AML-193 (cell line): ENCODE measurements around the gene MYOM3.

Experiments used
- DNase-seq, 2 experiments: peaks; one replicate each; lab custom pipeline; 2025; lab: John Stamatoyannopoulos, UW

Gene MYOM3

DNA sequence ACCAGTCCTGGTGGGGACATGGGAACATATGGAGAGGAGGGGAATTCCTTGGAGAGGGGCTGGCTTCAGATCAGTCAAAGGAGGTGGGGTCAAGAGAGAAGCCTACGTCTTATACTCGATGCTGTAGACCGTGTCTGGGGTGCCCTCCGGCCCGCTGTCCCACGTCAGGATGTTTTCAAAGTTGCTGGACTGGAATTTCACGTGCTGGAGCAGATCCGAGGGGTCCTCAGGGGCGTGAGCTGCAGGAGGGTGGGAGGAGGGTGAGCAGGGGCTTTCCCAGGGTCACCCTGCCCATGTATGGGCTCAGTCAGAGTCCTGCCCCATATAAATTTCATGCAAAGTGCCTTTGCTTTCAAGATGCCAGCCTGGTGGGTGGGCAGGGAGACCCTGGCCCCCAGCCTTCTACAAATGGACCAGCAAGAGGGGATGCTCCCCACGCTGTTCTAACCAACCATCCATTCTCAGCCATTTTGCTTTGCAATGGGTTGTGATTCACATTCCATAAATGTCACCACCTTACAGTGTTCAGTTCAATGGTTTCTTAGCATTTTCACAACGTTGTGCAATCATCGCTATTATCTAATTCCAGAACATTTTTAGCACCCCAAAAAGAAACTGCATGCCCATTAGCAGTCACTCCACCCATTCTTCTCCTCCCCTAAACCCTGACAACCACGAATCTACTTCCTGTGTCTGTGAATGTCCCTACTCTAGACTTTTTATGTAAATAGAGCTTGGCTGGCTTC lies 26.7 kb upstream of the MYOM3 start:
- no peak for DNase-seq

DNA sequence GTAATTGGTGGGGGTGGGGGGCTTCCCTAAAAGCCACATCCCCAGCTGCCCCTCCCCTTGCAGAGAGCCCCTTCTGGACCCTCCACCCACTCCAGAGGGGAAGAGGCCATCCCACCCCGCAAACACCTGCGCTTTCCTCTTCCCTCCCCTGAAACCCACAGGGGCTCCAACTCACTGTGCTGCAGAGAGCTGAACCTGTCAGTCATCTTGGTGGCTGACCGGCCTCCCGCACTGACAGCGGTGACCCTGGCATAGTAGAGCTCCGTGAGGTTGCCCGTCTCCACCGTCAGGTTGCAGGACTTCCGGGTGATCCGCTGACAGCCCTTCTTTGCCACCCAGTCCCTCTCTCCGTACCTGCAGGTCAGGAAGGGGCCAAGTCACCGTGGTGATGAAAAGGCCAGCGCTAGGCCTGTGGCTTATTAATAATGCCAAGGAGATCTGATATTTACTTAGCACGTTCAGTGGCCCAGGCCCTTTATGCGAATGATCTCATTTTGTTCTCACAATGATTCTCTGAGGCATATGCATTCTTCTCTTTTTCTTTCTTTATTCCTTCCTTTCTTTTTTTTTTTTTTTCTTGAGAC lies 25.1 kb upstream of the MYOM3 start:
- no peak for DNase-seq

DNA sequence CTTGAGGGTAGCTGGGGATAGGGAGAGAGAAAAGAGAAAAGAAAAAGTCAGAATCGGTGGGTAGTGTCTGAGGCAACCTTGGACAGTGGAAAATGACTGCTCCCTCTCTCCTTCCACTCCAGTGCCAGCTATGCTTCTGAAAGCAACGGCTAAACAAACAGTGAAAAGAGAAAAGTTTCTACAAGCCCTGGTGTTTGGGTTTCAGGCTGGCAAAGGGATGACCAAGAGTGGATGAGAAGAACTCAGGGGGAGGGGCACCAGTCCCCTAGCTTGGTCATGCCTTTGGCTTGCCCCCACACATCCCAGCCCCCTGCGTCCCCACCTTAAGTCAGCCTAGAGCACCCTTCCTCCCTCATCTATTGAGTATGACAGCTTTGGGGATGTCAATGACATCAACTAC lies 22.4 kb upstream of the MYOM3 start:
- no peak for DNase-seq

DNA sequence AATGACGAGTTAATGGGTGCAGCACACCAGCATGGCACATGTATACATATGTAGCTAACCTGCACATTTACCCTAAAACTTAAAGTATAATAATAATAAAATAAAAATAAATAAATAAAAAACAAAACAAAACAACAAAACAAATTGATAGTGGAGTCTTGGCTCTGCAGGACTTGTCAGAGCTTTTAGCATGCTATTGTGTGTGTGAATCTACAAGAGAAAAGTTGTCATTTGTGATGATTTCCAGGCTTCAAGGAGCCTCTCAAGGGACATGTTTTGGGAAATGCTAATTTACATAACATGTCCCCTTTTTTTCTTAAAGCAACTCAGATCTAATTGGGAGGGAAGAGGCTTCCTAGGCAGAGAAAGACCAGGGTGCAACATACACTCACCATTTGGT lies 21.9 kb upstream of the MYOM3 start:
- DNase-seq = no peak

DNA sequence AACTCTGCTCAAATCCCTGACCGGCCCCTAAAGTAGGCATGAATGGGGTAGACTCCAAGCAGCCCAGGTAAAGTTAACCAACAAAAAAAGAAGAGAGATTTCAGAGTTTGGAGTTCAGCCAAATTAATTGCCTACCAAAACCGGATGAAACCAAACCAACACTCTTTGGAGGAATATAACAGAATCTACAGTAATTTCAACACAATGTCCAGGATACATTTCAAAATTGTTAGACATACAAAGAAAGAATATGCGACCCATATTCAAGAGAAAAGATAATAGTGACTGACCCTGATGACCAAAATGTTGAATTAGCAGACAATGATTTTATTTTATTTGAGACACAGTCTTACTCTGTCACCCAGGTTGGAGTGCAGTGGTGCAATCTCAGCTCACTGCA lies 18.4 kb upstream of the MYOM3 start:
- DNase-seq = no peak

DNA sequence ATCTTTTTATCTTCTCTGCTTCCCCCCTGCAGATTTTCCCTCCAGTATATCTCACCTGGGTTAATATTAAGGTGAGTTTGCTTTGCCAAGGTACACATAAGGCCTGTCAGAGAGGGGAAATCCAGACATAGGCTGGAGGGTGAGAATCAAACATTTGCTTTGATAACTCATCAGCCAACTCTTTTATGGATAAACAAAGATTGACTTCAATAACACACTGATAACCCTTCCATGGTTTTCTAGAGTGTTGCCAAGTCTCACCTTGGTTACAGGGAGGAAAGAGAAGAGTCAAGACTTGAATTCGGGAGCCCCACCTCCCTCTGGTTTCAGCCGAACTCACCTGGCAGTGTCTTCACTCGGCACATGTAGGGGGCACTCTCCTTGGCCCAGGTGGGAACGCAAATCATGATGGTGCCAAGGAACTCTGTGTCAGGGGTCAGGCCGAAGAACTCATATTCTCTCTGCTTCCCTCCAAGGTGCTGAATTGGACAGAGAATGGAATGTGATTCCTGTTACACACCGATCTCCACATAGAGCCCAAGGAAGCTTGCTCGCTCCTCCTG lies 15.9 kb upstream of the MYOM3 start:
- no peak for DNase-seq

DNA sequence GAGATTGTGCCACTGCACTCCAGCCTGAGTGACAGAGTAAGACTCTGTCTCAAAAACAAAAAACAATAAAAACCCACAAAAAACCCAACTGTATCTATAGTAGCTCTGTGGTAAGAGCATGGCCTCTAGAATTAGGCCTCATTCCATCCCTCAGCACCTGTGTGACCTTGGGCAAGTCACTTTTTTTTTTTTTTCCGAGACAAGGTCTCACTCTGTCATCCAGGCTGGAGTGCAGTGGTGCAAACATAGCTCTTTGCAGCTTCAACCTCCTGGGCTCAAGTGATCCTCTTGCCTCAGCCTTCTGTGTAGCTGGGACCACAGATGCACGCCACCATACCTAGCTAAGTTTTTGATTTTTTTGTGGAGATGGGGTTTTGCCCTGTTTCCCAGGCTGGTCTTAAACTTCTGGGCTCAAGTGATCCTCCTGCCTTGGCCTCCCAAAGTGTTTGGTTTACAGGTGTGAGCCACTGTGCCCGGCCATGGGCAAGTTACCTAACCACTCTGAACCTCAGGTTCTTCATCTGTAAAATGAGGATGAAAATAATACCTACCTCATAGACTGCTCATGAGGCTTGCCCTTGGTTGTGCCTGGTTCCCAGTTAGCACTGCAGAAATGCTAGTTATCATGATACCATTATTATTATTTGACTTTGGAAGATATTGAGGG lies 15.3 kb upstream of the MYOM3 start:
- DNase-seq = no peak

DNA sequence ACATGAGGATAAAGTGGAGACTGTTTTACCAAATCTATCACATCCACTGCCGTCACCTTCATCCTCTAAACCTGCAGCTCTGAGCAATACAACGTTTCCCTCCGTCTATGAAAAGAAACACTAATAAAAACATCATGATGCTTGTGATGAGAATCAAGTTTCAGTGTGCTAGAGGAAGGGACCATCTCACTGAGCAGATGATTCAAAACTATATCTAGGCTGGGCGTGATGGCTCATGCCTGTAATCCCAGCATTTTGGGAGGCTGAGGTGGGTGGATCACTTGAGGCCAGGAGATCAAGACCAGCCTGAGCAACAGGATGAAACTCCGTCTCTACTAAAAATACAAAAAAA lies 14.7 kb upstream of the MYOM3 start:
- DNase-seq = no peak

DNA sequence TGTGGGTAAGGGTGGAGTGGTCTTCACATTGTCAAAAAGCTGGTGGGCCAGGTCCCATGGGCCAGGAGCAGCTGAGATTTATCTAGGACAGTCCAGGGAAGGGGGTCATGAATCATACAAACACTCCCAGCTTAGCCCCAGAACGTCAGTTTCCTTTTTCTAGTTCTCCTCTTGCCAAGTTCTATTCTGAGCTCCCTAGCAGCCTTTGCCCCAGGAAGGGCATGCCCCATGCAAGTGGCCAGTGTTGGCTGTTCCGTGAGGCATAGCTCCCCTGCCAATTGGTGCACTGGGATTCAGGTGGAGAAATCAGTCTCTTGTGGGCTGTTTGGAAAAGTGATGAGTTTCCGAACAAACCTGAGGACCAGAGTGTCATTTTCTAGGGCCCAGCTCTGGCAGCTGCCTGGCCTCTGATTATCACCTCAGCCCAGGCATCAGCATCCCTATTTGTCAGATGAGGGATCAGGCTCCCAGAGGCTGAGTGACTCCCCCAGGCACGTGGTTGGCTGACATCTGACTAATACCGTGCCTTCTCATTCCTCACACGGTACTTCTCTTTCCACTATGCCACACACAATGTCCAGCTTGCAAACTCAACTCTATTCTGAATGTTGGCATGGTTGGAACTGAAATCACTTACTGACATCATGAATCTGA lies 14.2 kb upstream of the MYOM3 start:
- no peak for DNase-seq

DNA sequence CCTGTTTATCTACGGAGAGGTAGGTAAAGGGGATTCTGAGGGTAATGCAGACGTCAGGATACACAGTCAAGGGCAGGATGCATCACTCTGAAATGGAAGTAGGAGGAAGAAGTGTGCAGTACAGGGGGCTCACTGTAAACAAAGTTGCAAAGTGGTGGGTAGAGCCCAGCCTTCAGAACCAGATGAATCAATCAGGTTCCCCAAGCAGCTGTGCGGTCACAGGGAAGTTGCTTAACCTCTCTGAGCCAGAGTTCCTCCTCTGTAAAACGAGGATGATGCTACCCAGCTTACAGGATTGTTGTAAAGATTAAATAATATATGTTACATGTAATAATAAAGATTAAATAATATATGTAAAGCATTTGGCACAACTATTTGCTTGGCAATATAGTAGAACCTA lies 13.5 kb upstream of the MYOM3 start:
- DNase-seq = no peak

DNA sequence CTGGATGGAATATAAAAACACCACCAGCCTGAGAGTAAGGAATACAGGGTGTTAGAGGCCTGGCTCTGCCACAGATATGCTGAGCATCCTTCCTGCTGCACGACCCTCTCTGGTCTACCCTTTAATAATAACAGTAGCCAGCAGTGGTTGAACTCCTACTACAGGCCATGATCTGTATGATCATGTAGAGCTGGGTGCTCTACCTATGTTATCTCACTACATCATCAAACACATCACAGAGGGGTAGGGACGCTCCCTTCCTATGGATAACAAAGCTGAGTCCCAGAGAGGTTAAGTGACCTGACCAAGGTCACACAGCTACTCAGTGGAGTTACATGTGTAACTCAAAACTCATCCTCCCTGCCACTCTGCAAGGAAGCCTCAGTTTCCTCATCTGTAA lies 13.0 kb upstream of the MYOM3 start:
- no peak for DNase-seq

DNA sequence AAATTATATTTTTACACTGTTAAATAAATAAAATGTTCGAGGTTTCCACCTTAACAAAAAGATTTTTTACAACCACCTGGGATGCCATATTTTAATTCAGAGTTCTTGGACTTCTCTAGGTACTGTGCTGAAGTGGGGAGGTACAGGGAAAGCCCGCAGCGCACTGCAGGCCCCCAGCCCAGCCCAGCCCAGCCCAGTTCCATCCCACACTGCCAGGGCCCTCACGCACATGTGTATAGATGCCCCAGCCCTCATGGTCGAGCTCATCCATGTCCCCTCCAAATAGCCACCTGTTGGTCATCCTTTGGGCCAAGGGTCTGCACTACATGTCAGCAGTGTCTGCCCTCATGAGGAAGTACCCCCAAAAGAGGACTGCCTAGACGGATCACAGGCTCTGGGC lies 11.7 kb upstream of the MYOM3 start:
- DNase-seq = no peak

DNA sequence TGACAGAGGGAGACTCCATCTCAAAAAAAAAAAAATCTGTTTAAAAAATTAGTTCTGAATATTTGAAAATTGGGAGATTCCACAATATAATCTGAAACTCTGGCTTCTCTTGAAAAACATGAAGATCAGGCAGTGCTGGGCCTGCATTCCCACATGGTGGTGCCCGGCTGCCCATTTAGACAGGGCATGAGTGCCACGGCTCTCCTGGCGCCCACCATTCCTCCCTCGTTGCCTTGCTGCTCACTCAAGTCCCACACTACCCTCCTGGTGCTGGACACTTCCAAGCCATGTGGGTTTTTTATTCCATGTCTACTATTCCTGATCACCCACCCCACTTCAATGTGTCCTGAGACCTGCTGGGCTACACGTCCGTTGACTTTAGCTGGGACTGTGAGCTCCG lies 10.8 kb upstream of the MYOM3 start:
- DNase-seq = no peak

DNA sequence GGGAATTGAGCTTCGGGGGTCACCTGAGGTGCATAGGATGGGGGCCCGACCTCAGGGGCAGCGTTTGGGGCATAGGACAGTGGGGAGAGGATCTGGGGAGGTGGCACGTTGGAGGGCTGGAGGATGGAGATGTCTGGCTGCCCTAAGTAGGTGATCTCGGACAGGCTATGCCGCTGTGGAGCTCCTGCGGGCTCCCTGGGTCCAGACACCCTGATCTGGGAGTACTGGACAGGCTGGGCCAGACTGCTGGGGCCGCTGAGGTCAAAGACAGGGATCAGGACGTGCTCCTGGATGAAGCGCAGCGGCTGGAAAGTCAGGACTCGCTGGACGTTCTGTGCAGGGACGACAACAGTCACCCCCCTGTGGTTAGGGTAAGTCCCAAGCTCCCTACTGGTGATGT lies 9.5 kb upstream of the MYOM3 start:
- no peak for DNase-seq

DNA sequence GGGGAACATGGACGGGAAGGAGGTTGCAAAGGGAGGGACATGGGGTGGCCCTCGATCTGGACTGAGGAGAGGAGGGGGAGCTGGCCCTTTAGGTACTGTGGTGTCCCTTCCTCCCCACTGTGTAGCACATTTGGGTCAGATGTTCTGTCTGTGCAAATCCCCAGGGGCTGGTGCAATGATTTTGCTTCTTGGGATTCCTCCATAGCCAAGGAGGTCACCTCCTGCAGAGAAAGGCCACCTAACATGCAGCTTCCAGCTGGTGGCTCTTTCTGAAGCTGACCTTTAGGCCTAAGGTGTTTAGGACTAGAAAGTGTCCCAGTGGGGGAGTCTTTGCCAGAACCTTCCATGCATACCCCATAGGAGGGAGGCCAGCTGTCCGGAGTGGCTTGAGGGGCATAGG lies 9.0 kb upstream of the MYOM3 start:
- DNase-seq = no peak

DNA sequence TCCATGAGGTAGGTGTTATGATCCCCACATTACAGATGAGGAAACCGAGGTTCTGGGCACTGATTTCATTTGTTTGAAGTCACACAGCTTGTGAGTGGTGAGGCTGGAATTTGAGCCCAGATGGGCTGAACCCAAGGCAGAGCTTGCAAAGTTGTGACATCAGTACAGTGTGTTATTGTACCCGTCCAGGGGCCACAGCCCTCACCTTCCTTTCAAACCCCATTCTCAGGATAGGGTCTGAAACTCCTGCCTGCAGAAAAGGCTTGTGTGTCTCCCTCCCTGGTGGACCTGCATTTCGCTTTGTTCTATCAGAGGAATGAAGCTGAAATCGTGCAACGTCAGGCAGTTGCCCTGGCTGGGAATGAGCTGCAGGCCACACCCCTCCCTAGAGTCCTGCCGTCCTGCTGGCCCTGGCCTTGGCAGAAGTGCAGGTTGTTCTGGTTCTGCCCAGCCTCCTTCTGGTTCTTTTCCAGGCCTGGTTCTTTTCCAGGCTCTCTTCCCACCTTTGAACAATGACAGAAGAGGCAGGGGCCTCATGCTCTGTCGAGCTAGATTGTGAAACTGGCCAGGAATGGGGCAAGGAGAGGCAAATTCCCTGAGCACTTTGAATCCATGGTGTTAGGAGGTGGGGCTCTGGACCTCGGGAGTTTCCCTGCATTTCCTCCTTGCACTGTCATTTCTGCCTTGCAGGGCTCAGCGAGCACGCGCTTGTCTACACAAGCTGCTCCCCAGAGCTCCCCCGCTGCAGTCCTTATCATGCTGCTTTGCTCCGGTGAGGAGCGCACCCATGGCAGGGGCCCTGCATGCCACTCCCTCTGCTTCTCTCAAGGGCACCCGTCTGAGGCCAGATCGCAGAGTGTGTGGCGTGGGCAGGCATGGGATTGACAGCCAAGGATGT lies 8.2 kb upstream of the MYOM3 start:
- DNase-seq = no peak

DNA sequence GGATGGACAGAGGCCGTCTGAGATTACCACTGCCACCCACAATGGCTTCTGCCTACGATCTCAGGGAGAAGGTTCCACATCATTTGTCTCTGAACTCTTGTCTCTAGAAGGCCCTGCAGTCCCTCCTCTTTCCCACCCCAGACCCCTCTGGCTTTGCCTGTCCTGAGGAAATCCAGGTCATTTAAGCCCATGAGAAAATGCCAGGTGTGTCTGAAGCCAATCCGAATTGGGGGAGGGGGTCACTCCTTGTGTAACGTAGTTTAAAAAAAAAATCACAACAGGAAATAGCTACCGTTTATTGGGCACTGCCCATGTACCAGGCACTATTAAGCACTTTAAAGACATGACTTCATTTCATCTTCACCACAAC lies 7.5 kb upstream of the MYOM3 start:
- DNase-seq = no peak

DNA sequence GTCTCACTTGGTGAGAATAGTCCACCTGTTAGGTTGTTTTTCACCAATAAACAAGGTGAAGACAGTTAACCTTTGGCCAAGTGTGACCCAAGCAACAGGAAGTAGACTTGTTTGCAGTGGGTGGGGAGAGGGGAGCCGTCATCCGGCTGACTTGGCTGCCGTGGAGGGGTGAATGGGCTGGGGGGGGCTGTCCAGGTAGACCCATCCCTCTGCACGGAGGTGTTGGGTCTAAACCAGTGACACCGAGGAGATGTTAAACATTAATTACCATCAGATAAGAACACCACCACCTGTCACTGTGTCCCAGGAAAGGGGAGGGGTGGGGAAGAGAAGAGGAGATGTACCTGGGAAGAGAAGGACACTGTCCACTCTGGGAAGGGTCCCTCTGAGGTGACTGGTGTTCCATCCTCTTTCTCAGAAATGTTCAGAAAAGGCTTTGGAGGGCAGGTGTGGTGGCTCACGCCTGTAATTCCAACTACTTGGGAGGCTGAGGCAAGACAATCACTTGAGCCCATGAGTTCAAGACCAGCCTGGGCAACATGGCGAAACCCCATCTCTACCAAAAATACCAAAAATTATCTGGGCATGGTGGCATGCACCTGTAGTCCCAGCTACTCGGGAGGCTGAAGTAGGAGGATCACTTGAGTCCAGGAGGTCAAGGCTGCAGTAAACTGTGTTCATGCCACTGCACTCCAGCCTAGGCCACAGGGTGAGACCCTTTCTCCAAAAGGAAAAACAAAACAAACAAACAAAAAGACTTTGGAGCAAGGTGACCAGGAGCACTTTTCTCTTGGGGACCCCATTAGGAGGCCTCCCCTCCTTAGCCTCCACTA lies 6.7 kb upstream of the MYOM3 start:
- DNase-seq = no peak

DNA sequence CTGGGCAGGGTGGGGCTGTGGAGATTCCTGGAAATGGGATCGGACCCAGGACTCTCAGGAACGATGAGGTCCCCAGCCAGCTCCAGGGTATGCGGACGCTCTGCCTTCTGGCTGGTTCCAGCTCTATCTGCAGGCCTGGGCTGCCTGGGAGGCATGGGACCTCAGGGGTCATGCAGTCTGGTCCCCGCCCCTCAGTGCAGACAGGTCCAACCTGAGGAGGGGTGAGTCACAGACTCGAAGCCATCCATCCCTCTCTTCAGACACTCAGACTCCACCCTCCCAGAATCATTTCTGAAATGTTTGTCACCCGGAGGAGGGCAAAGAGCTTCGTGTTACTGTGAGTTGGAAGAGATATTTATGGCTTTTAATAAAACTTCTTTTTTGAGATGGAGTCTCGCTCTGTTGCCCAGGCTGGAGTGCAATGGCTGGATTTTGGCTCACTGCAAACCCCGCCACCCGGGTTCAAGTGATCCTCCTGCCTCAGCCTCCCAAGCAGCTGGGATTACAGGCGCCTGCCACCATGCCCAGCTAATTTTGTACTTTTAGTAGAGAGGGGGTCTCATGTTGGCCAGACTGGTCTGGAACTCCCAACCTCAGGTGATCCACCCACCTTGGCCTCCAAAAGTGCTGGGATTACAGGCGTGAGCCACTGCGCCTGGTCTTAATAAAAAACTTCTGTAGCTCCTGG lies 5.9 kb upstream of the MYOM3 start:
- no peak for DNase-seq

DNA sequence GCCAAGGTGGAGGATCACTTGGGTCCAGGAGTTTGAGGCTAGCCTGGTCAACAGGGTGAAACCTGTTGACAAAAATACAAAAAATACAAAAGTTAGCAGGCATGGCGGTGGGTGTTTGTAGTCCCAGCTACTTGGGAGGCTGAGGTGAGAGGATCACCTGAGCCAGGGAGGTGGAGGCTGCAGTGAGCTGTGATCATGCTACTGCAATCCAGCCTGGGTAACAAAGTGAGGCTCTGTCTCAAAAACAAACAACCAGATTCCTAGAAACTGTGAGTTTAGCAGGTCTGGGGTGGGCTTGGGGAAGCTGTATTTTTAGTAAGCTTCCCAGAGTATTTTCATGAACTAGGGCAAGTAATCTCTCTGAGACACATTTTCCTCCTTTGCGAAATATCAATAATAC lies 5.2 kb upstream of the MYOM3 start:
- DNase-seq = no peak
